K562 (cell line): ENCODE measurements around the gene SLC18B1. TPM values are rescaled to one million over a fixed set of nuclear protein-coding genes. Genes with fewer than 3 reads are reported as not detected.

Source experiments
- ARID2 ChIP-seq: fragments of 450-650 bp; IDR thresholded peaks from 2 replicates; pipeline ENCODE4 v1.6.1; 2017; ENCODE audit warnings: antibody characterized with exemption, mild to moderate bottlenecking
- ARID4B ChIP-seq: sonication (generic); formaldehyde crosslinking; IDR thresholded peaks from 2 replicates; pipeline ENCODE4 v1.8.0; 2022; ENCODE audit warnings: mild to moderate bottlenecking, missing genetic modification reagents
- CLOCK ChIP-seq: fragments of 250-450 bp; sonication (Bioruptor Pico); IDR thresholded peaks from 2 replicates; pipeline ENCODE4 v1.4.0; 2020; ENCODE audit warnings: mild to moderate bottlenecking, moderate library complexity, borderline replicate concordance
- ETV6 ChIP-seq, 3 experiments: fragments of 150-350 bp in 1 of 3; sonication (generic) in 1 of 3; formaldehyde crosslinking in 1 of 3; IDR thresholded peaks; 2 replicates each; pipeline versions ENCODE4 v1.6.1 to v1.8.0; 2014 to 2022; ENCODE audit warnings: borderline replicate concordance in 2 of 3, low read depth in 2 of 3, antibody characterized with exemption in 1 of 3, low read length in 1 of 3, mild to moderate bottlenecking in 1 of 3, missing genetic modification reagents in 1 of 3
- FOXM1 ChIP-seq, 2 experiments: fragments of 450-650 bp in 1 of 2; sonication (generic) in 1 of 2; formaldehyde crosslinking in 1 of 2; IDR thresholded peaks; 2 replicates each; pipeline versions ENCODE4 v1.6.1 to v1.9.0; 2017 to 2022; ENCODE audit warnings: low read depth in 2 of 2, mild to moderate bottlenecking in 2 of 2, missing genetic modification reagents in 1 of 2, moderate library complexity in 1 of 2
- HDAC1 ChIP-seq, 2 experiments: fragments of 450-650 bp; IDR thresholded peaks; 2 replicates each; pipeline ENCODE4 v1.6.1; 2016 to 2017; ENCODE audit warnings: inconsistent platforms in 1 of 2, mild to moderate bottlenecking in 1 of 2, moderate library complexity in 1 of 2
- KLF1 ChIP-seq: fragments of 450-650 bp; IDR thresholded peaks from 2 replicates; pipeline ENCODE4 v1.6.1; 2016; ENCODE audit warnings: missing genetic modification characterization, missing compliant biosample characterization
- PYGO2 ChIP-seq: fragments of 450-650 bp; IDR thresholded peaks from 2 replicates; pipeline ENCODE4 v1.6.1; 2016; ENCODE audit warnings: mild to moderate bottlenecking, missing genetic modification characterization, moderate library complexity, missing compliant biosample characterization
- TSHZ1 ChIP-seq: fragments of 250-450 bp; sonication (Bioruptor Pico); IDR thresholded peaks from 2 replicates; pipeline ENCODE4 v1.4.0; 2020; ENCODE audit warnings: mild to moderate bottlenecking, moderate library complexity
- ZNF316 ChIP-seq: fragments of 450-650 bp; IDR thresholded peaks from 2 replicates; pipeline ENCODE4 v1.6.1; 2016
- polyA plus RNA-seq, 8 experiments: library from polyadenylated mRNA; depleted of rRNA in 4 of 8; stranded (reverse) in 5 of 8; unstranded in 3 of 8; fragments of >200 nt; fragmentation: Nextera tagmentation in 2 of 8; fragmentation: Illumina TruSeq in 1 of 8; extraction: Ambion mirVana in 2 of 8; extraction: Trizol in 1 of 8; gene quantifications; 2 replicates each; pipeline versions ENCODE4 v1.2.1 to v1.2.3, GENCODE V29; 2011 to 2014; ENCODE audit warnings: inconsistent platforms in 1 of 8, missing spikeins in 1 of 8
- total RNA-seq, 7 experiments: library from RNA; depleted of rRNA in 6 of 7; stranded (reverse); fragments of >200 nt in 6 of 7; fragmentation: Illumina TruSeq in 2 of 7; extraction: Trizol in 2 of 7; gene quantifications; 2 replicates each; pipeline versions ENCODE4 v1.2.1 to v1.2.3, GENCODE V29; 2011 to 2021; ENCODE audit warnings: low replicate concordance in 1 of 7
- TF ChIP-seq, protein P1 (sequence below): fragments of 200-800 bp; sonication (Bioruptor generic); IDR thresholded peaks from 2 replicates; pipeline ENCODE4 v1.6.1; 2017; ENCODE audit warnings: missing genetic modification characterization, missing compliant biosample characterization

SLC18B1 gene
- total and polyA plus RNA-seq, 9 of the 15 experiments (the other 6 are each of a cell fraction or from before 2014, with no cell fraction given), result 10.4 to 49.1 (median 32.0) TPM

- no peak for TF ChIP-seq CLOCK (CRISPR knock-in tag)
- TF ChIP-seq PYGO2 (tag), result no peak
- no peak for TF ChIP-seq ZNF316
- TF ChIP-seq FOXM1 (IDR thresholded peaks at IDR 0.05; ENCODE audit: low read depth), result no peak
- no peak for TF ChIP-seq FOXM1 (CRISPR knock-in tag; IDR thresholded peaks at IDR 0.05; ENCODE audit: low read depth)
- TF ChIP-seq ETV6 (IDR thresholded peaks at IDR 0.05; ENCODE audit: borderline replicate concordance in 1 of 2, low read depth in 2 of 2, low read length in 1 of 2), result no peak
- no peak for TF ChIP-seq ETV6 (CRISPR knock-in tag; IDR thresholded peaks at IDR 0.05; ENCODE audit: borderline replicate concordance)
- TF ChIP-seq, protein P1, sequence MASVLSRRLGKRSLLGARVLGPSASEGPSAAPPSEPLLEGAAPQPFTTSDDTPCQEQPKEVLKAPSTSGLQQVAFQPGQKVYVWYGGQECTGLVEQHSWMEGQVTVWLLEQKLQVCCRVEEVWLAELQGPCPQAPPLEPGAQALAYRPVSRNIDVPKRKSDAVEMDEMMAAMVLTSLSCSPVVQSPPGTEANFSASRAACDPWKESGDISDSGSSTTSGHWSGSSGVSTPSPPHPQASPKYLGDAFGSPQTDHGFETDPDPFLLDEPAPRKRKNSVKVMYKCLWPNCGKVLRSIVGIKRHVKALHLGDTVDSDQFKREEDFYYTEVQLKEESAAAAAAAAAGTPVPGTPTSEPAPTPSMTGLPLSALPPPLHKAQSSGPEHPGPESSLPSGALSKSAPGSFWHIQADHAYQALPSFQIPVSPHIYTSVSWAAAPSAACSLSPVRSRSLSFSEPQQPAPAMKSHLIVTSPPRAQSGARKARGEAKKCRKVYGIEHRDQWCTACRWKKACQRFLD (CRISPR knock-in tag), result 0 out of 2 replicates have a peak, but pooled peaks have one; percentile 3
- no peak for TF ChIP-seq KLF1 (tag)
- TF ChIP-seq ARID4B (CRISPR knock-in tag), result no peak
- no peak for TF ChIP-seq ARID2
- no peak for TF ChIP-seq TSHZ1 (CRISPR knock-in tag)
- peak in 1 of 2 experiments; percentile 81; a peak in 2 of 4 replicates for TF ChIP-seq HDAC1 (IDR thresholded peaks at IDR 0.05)
Measured at GRCh38 chr6:132797951-132798868, at the start of gene SLC18B1 (continued).
